Transverse colon (tissue), 4 donors: ENCODE measurements around the gene UBE2J2. TPM values are rescaled to one million over a fixed set of nuclear protein-coding genes. Genes with fewer than 3 reads are reported as not detected.

Experiments
- DNase-seq: peaks from one replicate; pipeline ENCODE4 v3.0.0-alpha.2; 2019
- H3K27ac ChIP-seq, 4 donors: fragments of 200-600 bp; sonication (generic); 2 replicates each; pipeline ENCODE4 v1.5.1; 2016 to 2018; ENCODE audit warnings: inconsistent platforms in 4 of 4
- H3K27me3 ChIP-seq: fragments of 200-600 bp; sonication (generic); 2 replicates; pipeline ENCODE4 v1.5.1; 2017; ENCODE audit warnings: inconsistent platforms
- H3K36me3 ChIP-seq, 4 donors: fragments of 200-600 bp; sonication (generic); 2 replicates each; pipeline ENCODE4 v1.5.1; 2017 to 2019; ENCODE audit warnings: inconsistent platforms in 4 of 4
- H3K4me1 ChIP-seq, 4 donors: fragments of 200-600 bp; sonication (generic); 2 replicates each; pipeline ENCODE4 v1.5.1; 2017 to 2020; ENCODE audit warnings: inconsistent platforms in 4 of 4
- H3K4me3 ChIP-seq, 4 donors: fragments of 200-600 bp; sonication (generic); 1 replicate in 1 of 4; 2 replicates in 3 of 4; pipeline versions ENCODE4 v1.5.1 to v1.6.1; 2017 to 2019; ENCODE audit warnings: inconsistent platforms in 4 of 4
- H3K9me3 ChIP-seq, 2 donors: fragments of 200-600 bp; sonication (generic); 2 replicates each; pipeline ENCODE4 v1.5.1; 2017 to 2019; ENCODE audit warnings: inconsistent platforms in 2 of 2
- EP300 ChIP-seq: sonication (generic); formaldehyde crosslinking; IDR thresholded peaks from one replicate; pipeline ENCODE4 v1.6.1; 2017; ENCODE audit warnings: antibody characterized with exemption, low read depth
- POLR2A ChIP-seq: fragments of 450-650 bp; IDR thresholded peaks from one replicate; pipeline ENCODE4 v1.6.1; 2016; ENCODE audit warnings: antibody characterized with exemption, mild to moderate bottlenecking, moderate library complexity
- POLR2AphosphoS5 ChIP-seq, 3 donors: sonication (generic); formaldehyde crosslinking; IDR thresholded peaks; one replicate each; pipeline ENCODE4 v1.6.1; 2016; ENCODE audit warnings: antibody characterized with exemption in 3 of 3
- WGBS, 2 donors: methylation state at CpG; one replicate each; pipeline ENCODE4 v1.1.5; 2018; ENCODE audit warnings: low coverage in 1 of 2; 5-methylcytosine and 5-hydroxymethylcytosine counted together
- in situ Hi-C, 4 donors: fragments of 200-750 bp; cut with MboI; loops; one replicate each; pipeline versions ENCODE4 v1.15.0 to v1.15.1; 2017; ENCODE audit warnings: low sequenced_read_pairs in 3 of 4, low pct_ligation_motif_present in 1 of 4, low pct_unique_long_range_greater_than_20kb in 1 of 4
- intact Hi-C: fragments of 100-400 bp; cut with DNase I; formaldehyde crosslinking; loops from one replicate; pipeline ENCODE4 v1.15.1; 2023; ENCODE audit warnings: low total_unique reads
- total RNA-seq, 4 donors: library from RNA; depleted of rRNA; stranded (reverse); fragments of >200 nt; gene quantifications; one replicate each; pipeline ENCODE4 v1.1.0, GENCODE V29; 2016
- TF ChIP-seq, protein P1 (sequence below), 5 experiments: fragments of 200-600 bp in 3 of 5; fragments of 450-650 bp in 2 of 5; sonication (generic) in 3 of 5; IDR thresholded peaks; 1 replicate in 2 of 5; 2 replicates in 3 of 5; pipeline ENCODE4 v1.5.1; 2016 to 2017; ENCODE audit warnings: antibody characterized with exemption in 5 of 5, inconsistent platforms in 3 of 5, mild to moderate bottlenecking in 2 of 5, moderate library complexity in 1 of 5

The UBE2J2 gene
- total RNA-seq, 4 donors from 2014 or later = 49.6 to 110 (median 59.1) TPM

DNA sequence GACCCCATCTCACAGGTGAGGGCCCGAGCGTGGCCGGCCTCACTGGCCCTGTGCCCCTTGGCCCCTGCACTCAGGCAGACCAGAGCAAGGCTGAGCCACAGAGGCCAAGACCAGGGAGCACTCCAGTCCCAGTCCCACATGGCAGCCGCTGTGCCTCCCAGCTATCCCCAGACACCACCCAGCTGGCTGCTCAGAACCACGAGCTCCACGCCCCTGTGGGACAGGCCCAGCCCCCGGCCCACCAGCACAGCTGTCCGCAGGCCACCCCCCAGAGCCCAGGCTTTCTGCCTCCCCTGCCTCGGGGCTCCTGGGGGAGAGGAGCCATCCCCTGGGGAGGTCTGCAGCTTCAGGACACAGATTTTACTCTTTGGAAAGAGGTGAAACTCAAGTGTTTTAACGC is 18.0 kb downstream of the UBE2J2 start:
- intact Hi-C loops (no loop called here), in situ Hi-C loops (loop anchor here in 1 of 4 donors (25.0 kb wide), 1 partner anchor 143 kb away; the partner anchor contains the start of gene C1orf159)
- H3K36me3 ChIP-seq = peaks cover 0 to 15% (median 7%) of the 10 kb centered on the region in 4 donors
- no peak overlapping the region for H3K27ac ChIP-seq
- no peaks in the 10 kb centered on the region for H3K9me3 ChIP-seq
- no peak for TF ChIP-seq EP300
- TF ChIP-seq POLR2AphosphoS5 (IDR thresholded peaks at IDR 0.05) = no peak
- no peak for TF ChIP-seq POLR2A
- TF ChIP-seq, protein P1, sequence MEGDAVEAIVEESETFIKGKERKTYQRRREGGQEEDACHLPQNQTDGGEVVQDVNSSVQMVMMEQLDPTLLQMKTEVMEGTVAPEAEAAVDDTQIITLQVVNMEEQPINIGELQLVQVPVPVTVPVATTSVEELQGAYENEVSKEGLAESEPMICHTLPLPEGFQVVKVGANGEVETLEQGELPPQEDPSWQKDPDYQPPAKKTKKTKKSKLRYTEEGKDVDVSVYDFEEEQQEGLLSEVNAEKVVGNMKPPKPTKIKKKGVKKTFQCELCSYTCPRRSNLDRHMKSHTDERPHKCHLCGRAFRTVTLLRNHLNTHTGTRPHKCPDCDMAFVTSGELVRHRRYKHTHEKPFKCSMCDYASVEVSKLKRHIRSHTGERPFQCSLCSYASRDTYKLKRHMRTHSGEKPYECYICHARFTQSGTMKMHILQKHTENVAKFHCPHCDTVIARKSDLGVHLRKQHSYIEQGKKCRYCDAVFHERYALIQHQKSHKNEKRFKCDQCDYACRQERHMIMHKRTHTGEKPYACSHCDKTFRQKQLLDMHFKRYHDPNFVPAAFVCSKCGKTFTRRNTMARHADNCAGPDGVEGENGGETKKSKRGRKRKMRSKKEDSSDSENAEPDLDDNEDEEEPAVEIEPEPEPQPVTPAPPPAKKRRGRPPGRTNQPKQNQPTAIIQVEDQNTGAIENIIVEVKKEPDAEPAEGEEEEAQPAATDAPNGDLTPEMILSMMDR (IDR thresholded peaks at IDR 0.05) = no peak
- no peak overlapping the region for H3K4me3 ChIP-seq
- WGBS, 2 donors = 88 to 100% methylated on average over 1 to 10 of the region's 10 CpGs
- DNase-seq = no peak
- peaks cover 0 to 2% (median 0%) of the 10 kb centered on the region in 4 donors for H3K4me1 ChIP-seq
- no peaks in the 10 kb centered on the region for H3K27me3 ChIP-seq

DNA sequence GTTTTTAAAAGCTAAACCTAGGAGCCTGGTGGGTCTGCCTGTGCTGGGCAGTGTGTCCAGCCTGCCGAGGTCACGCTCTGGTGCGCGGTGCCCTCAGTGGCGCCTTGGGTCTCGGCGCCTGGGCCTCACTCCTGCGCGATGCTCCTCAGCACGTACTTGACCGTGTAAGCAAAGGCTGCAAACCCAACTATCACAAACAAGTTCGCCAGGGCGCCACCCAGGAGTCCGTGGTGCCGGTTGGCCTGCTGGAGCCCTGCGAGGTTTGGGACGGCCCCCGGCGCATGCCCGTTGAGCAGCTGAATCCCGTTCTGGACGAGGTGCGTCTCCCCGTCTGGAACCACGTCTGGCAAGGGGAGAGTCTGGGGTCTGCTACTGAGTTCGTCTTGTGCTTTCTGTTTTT is 18.6 kb downstream of the UBE2J2 start:
- Histone ChIP-seq H3K4me1 (peaks cover 0 to 5% (median 0%) of the 10 kb centered on the region in 4 donors), H3K36me3 (peaks cover 0 to 15% (median 7%) of the 10 kb centered on the region in 4 donors), H3K4me3 (no peak overlapping the region), H3K27ac (no peak overlapping the region), H3K27me3 (no peaks in the 10 kb centered on the region), H3K9me3 (no peaks in the 10 kb centered on the region)
- intact Hi-C loops (no loop called here), in situ Hi-C loops (loop anchor here in 1 of 4 donors (25.0 kb wide), 1 partner anchor 143 kb away; the partner anchor contains the start of gene C1orf159)
- DNase-seq = no peak
- 93% methylated on average over 26 of the region's 26 CpGs; no CpG with 5 or more reads in 1 of the 2 donors for WGBS, 2 donors
- TF ChIP-seq POLR2AphosphoS5 (IDR thresholded peaks at IDR 0.05) (no peak), POLR2A (no peak), EP300 (no peak)
- TF ChIP-seq, protein P1 (IDR thresholded peaks at IDR 0.05) = no peak

DNA sequence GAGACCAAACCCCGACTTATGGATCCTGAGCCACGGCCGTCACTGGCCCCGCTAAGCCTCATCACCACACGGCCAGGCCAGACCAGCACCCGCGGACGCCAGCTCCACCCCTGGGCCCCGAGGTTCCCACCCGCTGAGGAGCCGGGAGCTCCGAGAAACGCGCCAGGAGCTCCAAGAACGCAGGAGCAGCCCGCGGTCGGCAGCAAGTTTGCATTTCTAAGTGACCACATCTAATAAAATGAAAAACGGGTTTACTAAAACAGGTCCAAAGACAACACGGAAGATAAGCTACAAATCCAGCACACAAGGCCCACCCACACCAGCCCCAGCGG is 19.0 kb downstream of the UBE2J2 start:
- intact Hi-C loops = no loop called here
- 89% methylated on average over 21 of the region's 21 CpGs; no CpG with 5 or more reads in 1 of the 2 donors for WGBS, 2 donors

DNA sequence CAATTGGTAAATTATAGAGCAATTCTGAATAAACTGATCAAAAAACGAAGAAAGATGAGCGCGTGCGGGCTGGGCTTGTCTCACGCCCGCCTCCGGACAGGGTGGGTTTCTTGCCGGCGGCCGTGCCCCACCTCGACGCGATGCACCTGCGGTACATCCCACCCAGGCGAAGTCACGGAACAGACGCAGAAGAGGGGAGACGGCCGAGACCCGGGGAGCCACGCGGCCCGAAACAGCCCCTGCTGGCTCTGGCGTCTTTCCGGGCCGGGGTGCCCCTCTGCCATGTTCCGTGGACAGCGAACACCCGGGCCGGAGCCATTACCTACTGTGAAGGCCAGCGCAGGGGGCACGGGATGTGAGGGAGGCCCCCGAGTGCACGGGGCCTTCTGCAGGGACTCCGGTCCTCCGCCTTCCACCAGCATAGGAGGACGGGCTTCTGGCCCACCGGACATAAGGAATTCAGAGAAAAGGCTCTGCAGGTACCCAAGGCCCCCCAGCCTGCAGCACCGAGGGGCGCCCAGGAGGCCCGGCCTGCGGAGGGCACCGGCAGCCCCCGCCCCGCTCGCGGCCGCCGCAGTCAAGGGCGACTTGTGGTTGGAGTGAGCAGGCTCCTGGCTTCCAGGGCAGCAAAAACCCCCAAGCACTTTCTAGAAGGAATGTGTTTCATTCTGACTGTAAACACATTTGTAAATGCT is 19.5 kb downstream of the UBE2J2 start:
- no peaks in the 10 kb centered on the region for H3K27me3 ChIP-seq
- H3K4me1 ChIP-seq = peaks cover 0 to 5% (median 0%) of the 10 kb centered on the region in 4 donors
- intact Hi-C loops (no loop called here), in situ Hi-C loops (loop anchor here in 1 of 4 donors (25.0 kb wide), 1 partner anchor 142 kb away; the partner anchor contains the start of gene C1orf159)
- H3K36me3 ChIP-seq = peaks cover 0 to 15% (median 7%) of the 10 kb centered on the region in 4 donors
- 95% methylated on average over 48 of the region's 50 CpGs; no CpG with 5 or more reads in 1 of the 2 donors for WGBS, 2 donors
- TF ChIP-seq POLR2A (no peak), POLR2AphosphoS5 (IDR thresholded peaks at IDR 0.05) (no peak), EP300 (no peak)
- TF ChIP-seq, protein P1 (IDR thresholded peaks at IDR 0.05) = no peak
- H3K4me3 ChIP-seq = no peak overlapping the region
- H3K27ac ChIP-seq = no peak overlapping the region
- DNase-seq = no peak
- no peaks in the 10 kb centered on the region for H3K9me3 ChIP-seq

More for the DNA sequence above, 19.0 kb downstream of the UBE2J2 start:
- in situ Hi-C loops = loop anchor here in 1 of 4 donors (25.0 kb wide), 1 partner anchor 142 kb away; the partner anchor contains the start of gene C1orf159
- no peak for TF ChIP-seq POLR2A
- TF ChIP-seq POLR2AphosphoS5 (IDR thresholded peaks at IDR 0.05) = no peak
- TF ChIP-seq, protein P1 (IDR thresholded peaks at IDR 0.05) = no peak
- no peak for TF ChIP-seq EP300
- no peaks in the 10 kb centered on the region for H3K27me3 ChIP-seq
- peaks cover 0 to 15% (median 7%) of the 10 kb centered on the region in 4 donors for H3K36me3 ChIP-seq
- H3K4me3 ChIP-seq = no peak overlapping the region
- no peak overlapping the region for H3K27ac ChIP-seq
- DNase-seq = no peak
- H3K4me1 ChIP-seq = peaks cover 0 to 5% (median 0%) of the 10 kb centered on the region in 4 donors
- H3K9me3 ChIP-seq = no peaks in the 10 kb centered on the region
